Measurements from ENCODE around the gene NTM.
A peak's percentile ranks its signal among the peaks of the same experiment; 100 is the strongest.

DNA sequence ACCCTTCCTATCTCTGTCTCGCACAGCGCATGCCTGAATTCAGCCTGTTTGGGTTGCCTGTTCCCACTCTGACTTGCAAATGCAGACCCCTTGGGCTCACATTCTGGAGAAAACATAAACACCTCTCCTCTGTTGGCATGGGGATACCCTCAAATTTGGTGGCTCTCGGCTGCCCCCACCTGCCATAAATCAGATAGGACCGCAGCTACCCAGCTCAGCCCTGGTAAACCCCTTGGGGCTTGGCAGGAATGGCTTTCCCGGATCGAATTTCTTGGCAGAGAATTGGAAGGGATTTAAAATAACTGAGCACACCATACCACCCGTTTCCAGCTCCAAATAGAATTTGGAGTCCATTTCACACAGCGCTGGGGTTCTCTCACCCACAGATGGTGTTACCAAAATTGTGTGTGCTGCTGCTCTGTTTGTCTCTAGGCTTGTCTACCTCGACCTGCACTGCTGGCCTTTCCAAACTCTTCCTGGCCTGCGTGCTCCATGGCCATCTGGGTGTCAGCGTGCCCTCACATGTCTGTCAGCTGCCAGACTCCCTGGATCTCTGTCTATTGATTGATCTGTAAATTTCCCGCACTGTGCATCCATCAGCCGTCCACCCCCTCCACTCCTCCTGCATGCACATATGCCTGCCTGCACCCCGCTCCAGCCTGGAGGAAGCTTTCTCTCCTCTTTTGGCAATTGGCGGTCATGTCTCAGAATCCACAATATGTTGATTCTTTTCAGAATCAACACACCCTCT, 134.0 kb downstream of the NTM start:
- TF ChIP-seq, protein P1, sequence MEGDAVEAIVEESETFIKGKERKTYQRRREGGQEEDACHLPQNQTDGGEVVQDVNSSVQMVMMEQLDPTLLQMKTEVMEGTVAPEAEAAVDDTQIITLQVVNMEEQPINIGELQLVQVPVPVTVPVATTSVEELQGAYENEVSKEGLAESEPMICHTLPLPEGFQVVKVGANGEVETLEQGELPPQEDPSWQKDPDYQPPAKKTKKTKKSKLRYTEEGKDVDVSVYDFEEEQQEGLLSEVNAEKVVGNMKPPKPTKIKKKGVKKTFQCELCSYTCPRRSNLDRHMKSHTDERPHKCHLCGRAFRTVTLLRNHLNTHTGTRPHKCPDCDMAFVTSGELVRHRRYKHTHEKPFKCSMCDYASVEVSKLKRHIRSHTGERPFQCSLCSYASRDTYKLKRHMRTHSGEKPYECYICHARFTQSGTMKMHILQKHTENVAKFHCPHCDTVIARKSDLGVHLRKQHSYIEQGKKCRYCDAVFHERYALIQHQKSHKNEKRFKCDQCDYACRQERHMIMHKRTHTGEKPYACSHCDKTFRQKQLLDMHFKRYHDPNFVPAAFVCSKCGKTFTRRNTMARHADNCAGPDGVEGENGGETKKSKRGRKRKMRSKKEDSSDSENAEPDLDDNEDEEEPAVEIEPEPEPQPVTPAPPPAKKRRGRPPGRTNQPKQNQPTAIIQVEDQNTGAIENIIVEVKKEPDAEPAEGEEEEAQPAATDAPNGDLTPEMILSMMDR (IDR thresholded peaks at IDR 0.05; ENCODE audit: low read depth, low read length), result peak; percentile 62
- TF ChIP-seq EZH2phosphoT487 (IDR thresholded peaks at IDR 0.05; ENCODE audit: low read depth), result no peak

All from OCI-LY3 (cell line).